HL-60 (cell line): Measurements from ENCODE around the gene FLG2.

Experiments
- GABPA ChIP-seq: IDR thresholded peaks from 2 replicates; pipeline ENCODE4 v1.6.1; 2012; ENCODE audit warnings: low read depth
- POLR2AphosphoS5 ChIP-seq: IDR thresholded peaks from 2 replicates; pipeline ENCODE4 v1.6.1; 2012; ENCODE audit warnings: low read depth
- SPI1 ChIP-seq: IDR thresholded peaks from 2 replicates; pipeline ENCODE4 v1.6.1; 2012; ENCODE audit warnings: low read depth, mild to moderate bottlenecking, borderline replicate concordance
- TF ChIP-seq, protein P1 (sequence below): IDR thresholded peaks from one replicate; pipeline ENCODE4 v1.5.1; 2011; ENCODE audit warnings: low read length, control low read depth, inconsistent platforms; ENCODE audit not compliant: insufficient read depth
- TF ChIP-seq, protein P2 (sequence below): IDR thresholded peaks from 2 replicates; pipeline ENCODE4 v1.6.1; 2012; ENCODE audit warnings: low read depth; ENCODE audit not compliant: insufficient replicate concordance

DNA sequence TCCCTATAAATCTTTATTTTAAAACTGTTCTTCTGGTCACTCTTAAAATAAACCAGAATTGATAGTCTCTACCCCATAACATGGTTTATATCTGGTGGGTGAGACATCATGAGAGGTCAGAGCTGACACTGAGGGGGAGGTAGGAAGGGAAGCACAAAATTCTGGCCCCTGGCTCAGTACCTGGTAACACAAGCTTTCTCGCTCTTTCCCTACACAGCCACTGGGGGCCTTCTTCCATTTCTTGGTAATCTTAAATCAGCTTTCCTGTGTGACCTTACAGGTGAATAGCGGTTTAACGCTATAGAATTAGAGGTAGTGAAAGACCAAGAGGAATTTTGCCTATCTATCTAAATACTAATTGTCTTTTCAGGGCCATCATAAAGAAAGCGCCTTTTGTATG, 48.9 kb upstream of the FLG2 start:
- TF ChIP-seq, protein P1, sequence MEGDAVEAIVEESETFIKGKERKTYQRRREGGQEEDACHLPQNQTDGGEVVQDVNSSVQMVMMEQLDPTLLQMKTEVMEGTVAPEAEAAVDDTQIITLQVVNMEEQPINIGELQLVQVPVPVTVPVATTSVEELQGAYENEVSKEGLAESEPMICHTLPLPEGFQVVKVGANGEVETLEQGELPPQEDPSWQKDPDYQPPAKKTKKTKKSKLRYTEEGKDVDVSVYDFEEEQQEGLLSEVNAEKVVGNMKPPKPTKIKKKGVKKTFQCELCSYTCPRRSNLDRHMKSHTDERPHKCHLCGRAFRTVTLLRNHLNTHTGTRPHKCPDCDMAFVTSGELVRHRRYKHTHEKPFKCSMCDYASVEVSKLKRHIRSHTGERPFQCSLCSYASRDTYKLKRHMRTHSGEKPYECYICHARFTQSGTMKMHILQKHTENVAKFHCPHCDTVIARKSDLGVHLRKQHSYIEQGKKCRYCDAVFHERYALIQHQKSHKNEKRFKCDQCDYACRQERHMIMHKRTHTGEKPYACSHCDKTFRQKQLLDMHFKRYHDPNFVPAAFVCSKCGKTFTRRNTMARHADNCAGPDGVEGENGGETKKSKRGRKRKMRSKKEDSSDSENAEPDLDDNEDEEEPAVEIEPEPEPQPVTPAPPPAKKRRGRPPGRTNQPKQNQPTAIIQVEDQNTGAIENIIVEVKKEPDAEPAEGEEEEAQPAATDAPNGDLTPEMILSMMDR, result no peak
- TF ChIP-seq POLR2AphosphoS5 (no peak), GABPA (no peak), SPI1 (no peak)
- TF ChIP-seq, protein P2, sequence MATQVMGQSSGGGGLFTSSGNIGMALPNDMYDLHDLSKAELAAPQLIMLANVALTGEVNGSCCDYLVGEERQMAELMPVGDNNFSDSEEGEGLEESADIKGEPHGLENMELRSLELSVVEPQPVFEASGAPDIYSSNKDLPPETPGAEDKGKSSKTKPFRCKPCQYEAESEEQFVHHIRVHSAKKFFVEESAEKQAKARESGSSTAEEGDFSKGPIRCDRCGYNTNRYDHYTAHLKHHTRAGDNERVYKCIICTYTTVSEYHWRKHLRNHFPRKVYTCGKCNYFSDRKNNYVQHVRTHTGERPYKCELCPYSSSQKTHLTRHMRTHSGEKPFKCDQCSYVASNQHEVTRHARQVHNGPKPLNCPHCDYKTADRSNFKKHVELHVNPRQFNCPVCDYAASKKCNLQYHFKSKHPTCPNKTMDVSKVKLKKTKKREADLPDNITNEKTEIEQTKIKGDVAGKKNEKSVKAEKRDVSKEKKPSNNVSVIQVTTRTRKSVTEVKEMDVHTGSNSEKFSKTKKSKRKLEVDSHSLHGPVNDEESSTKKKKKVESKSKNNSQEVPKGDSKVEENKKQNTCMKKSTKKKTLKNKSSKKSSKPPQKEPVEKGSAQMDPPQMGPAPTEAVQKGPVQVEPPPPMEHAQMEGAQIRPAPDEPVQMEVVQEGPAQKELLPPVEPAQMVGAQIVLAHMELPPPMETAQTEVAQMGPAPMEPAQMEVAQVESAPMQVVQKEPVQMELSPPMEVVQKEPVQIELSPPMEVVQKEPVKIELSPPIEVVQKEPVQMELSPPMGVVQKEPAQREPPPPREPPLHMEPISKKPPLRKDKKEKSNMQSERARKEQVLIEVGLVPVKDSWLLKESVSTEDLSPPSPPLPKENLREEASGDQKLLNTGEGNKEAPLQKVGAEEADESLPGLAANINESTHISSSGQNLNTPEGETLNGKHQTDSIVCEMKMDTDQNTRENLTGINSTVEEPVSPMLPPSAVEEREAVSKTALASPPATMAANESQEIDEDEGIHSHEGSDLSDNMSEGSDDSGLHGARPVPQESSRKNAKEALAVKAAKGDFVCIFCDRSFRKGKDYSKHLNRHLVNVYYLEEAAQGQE, result no peak
